ENCODE data around the gene FAF1. TPM values are rescaled to one million over a fixed set of nuclear protein-coding genes. Genes with fewer than 3 reads are reported as not detected.
"Not testable (repeated sequence)": the region's sequence is repeated elsewhere in the genome, so short reads cannot be mapped to it uniquely, and the experiment has no call there.

FAF1 gene
- total and polyA plus RNA-seq, 2 donors (not counting 1 experiment from before 2014, with no cell fraction given): 39.6 to 40.0 TPM

- Histone ChIP-seq H3K27ac (ENCODE audit: insufficient read depth, low read length) (no peak overlapping the region), H3K27me3 (ENCODE audit: control insufficient read depth, insufficient read depth, low read length) (no peaks in the 10 kb centered on the region), H2AFZ (ENCODE audit: low read length) (no peak overlapping the region), H3K4me1 (ENCODE audit: control insufficient read depth, extremely low read depth, insufficient read depth, low read length) (no peaks in the 10 kb centered on the region), H3K4me3 (replicated peaks in 1 of 4; ENCODE audit: control extremely low read depth in 1 of 4, insufficient read depth in 1 of 4, low read depth in 3 of 4, low read length in 4 of 4) (no peak overlapping the region), H3K9me3 (ENCODE audit: control insufficient read depth, insufficient read depth, low read depth, low read length) (no peaks in the 10 kb centered on the region), H3K79me2 (ENCODE audit: control insufficient read depth, insufficient read depth, low read length) (peaks cover 7% of the 10 kb centered on the region), H4K20me1 (ENCODE audit: control insufficient read depth, extremely low read depth, insufficient read depth, low read length) (no peaks in the 10 kb centered on the region), H3K9ac (ENCODE audit: insufficient read depth, low read length) (no peak overlapping the region), H3K4me2 (ENCODE audit: extremely low read depth, insufficient read depth, low read length) (no peak overlapping the region), H3K36me3 (ENCODE audit: control insufficient read depth, insufficient read depth, low read length) (no peaks in the 10 kb centered on the region)
- DNase-seq (ENCODE audit: low read depth in 2 of 2): no peak
- TF ChIP-seq EZH2 (IDR thresholded peaks at IDR 0.05; ENCODE audit: low read length, missing control alignments) (no peak), CTCF (conservative IDR thresholded peaks at IDR 0.05 in 1 of 2, IDR thresholded peaks at IDR 0.05 in 1 of 2; ENCODE audit: low read depth in 1 of 2, low read length in 2 of 2) (no peak)
Observed at GRCh38 chr1:50877641-50878040, 82.4 kb downstream of the FAF1 start.

GRCh38 chr1:50873458-50874187, 86.4 kb downstream of the FAF1 start:
- DNase-seq (ENCODE audit: low read depth in 2 of 2): peak; percentile 61 to 72
- no peaks in the 10 kb centered on the region for H3K4me1 ChIP-seq (ENCODE audit: control insufficient read depth, extremely low read depth, insufficient read depth, low read length)
- no peak overlapping the region for H3K9ac ChIP-seq (ENCODE audit: insufficient read depth, low read length)
- H4K20me1 ChIP-seq (ENCODE audit: control insufficient read depth, extremely low read depth, insufficient read depth, low read length): no peaks in the 10 kb centered on the region
- H3K27me3 ChIP-seq (ENCODE audit: control insufficient read depth, insufficient read depth, low read length): no peaks in the 10 kb centered on the region
- no peaks in the 10 kb centered on the region for H3K9me3 ChIP-seq (ENCODE audit: control insufficient read depth, insufficient read depth, low read depth, low read length)
- H3K36me3 ChIP-seq (ENCODE audit: control insufficient read depth, insufficient read depth, low read length): no peaks in the 10 kb centered on the region
- no peak overlapping the region for H3K4me3 ChIP-seq (replicated peaks in 1 of 4; ENCODE audit: control extremely low read depth in 1 of 4, insufficient read depth in 1 of 4, low read depth in 3 of 4, low read length in 4 of 4)
- H2AFZ ChIP-seq (ENCODE audit: low read length): no peak overlapping the region
- H3K27ac ChIP-seq (ENCODE audit: insufficient read depth, low read length): no peak overlapping the region
- TF ChIP-seq EZH2 (IDR thresholded peaks at IDR 0.05; ENCODE audit: low read length, missing control alignments): no peak
- TF ChIP-seq CTCF (conservative IDR thresholded peaks at IDR 0.05 in 1 of 2, IDR thresholded peaks at IDR 0.05 in 1 of 2; ENCODE audit: low read depth in 1 of 2, low read length in 2 of 2): peak; percentile 45 to 64
- peaks cover 2% of the 10 kb centered on the region for H3K79me2 ChIP-seq (ENCODE audit: control insufficient read depth, insufficient read depth, low read length)
- H3K4me2 ChIP-seq (ENCODE audit: extremely low read depth, insufficient read depth, low read length): no peak overlapping the region

GRCh38 chr1:50864845-50865244, 95.2 kb downstream of the FAF1 start:
- not testable (repeated sequence) for H3K36me3 ChIP-seq (ENCODE audit: control insufficient read depth, insufficient read depth, low read length); H3K4me2 ChIP-seq (ENCODE audit: extremely low read depth, insufficient read depth, low read length); H2AFZ ChIP-seq (ENCODE audit: low read length); H3K79me2 ChIP-seq (ENCODE audit: control insufficient read depth, insufficient read depth, low read length); H3K9ac ChIP-seq (ENCODE audit: insufficient read depth, low read length); H3K4me1 ChIP-seq (ENCODE audit: control insufficient read depth, extremely low read depth, insufficient read depth, low read length); H4K20me1 ChIP-seq (ENCODE audit: control insufficient read depth, extremely low read depth, insufficient read depth, low read length); DNase-seq (ENCODE audit: low read depth in 2 of 2); H3K9me3 ChIP-seq (ENCODE audit: control insufficient read depth, insufficient read depth, low read depth, low read length); H3K27ac ChIP-seq (ENCODE audit: insufficient read depth, low read length); H3K4me3 ChIP-seq (replicated peaks in 1 of 4; ENCODE audit: control extremely low read depth in 1 of 4, insufficient read depth in 1 of 4, low read depth in 3 of 4, low read length in 4 of 4); H3K27me3 ChIP-seq (ENCODE audit: control insufficient read depth, insufficient read depth, low read length)
